GM12878 (cell line): ENCODE results near the gene SH3BP1.

ENCODE experiments used
- ATF2 ChIP-seq: IDR thresholded peaks from 2 replicates; pipeline ENCODE4 v1.6.1; 2012; ENCODE audit warnings: low read length, inconsistent platforms
- CREM ChIP-seq: IDR thresholded peaks from 2 replicates; pipeline ENCODE4 v1.6.1; 2014; ENCODE audit warnings: antibody characterized with exemption, low read depth
- CTCF ChIP-seq, 3 experiments: IDR thresholded peaks in 2 of 3; conservative IDR thresholded peaks in 1 of 3; 2 replicates each; pipeline ENCODE4 v1.5.1; 2011; ENCODE audit warnings: low read depth in 3 of 3, low read length in 3 of 3, mild to moderate bottlenecking in 3 of 3, control low read depth in 2 of 3, moderate library complexity in 2 of 3, inconsistent platforms in 1 of 3, mixed read lengths in 1 of 3; ENCODE audit not compliant: control insufficient read depth in 2 of 3, insufficient read depth in 1 of 3; ENCODE audit errors: extremely low read depth in 1 of 3
- POLR2A ChIP-seq: IDR thresholded peaks from 2 replicates; pipeline ENCODE4 v1.6.1; 2011; ENCODE audit warnings: low read depth, mild to moderate bottlenecking, low read length
- RELA ChIP-seq: fragments of 450-650 bp; IDR thresholded peaks from 2 replicates; pipeline ENCODE4 v1.8.0; 2014; ENCODE audit warnings: borderline replicate concordance; ENCODE audit not compliant: partially characterized antibody
- SP1 ChIP-seq: IDR thresholded peaks from one replicate; pipeline ENCODE4 v1.6.1; 2011; ENCODE audit warnings: low read depth, low read length
- TAF1 ChIP-seq: IDR thresholded peaks from 2 replicates; pipeline ENCODE4 v1.6.1; 2011; ENCODE audit warnings: mild to moderate bottlenecking, low read depth, low read length, borderline replicate concordance

GRCh38 chr22:37669586-37669985 is 30.1 kb downstream of the SH3BP1 start:
- TF ChIP-seq RELA: no peak
- TF ChIP-seq CTCF (IDR thresholded peaks at IDR 0.05 in 2 of 3, conservative IDR thresholded peaks at IDR 0.05 in 1 of 3; ENCODE audit: control insufficient read depth in 2 of 3, extremely low read depth in 1 of 3, insufficient read depth in 1 of 3, low read depth in 3 of 3, low read length in 3 of 3): no peak
- TF ChIP-seq POLR2A: no peak
- TF ChIP-seq ATF2: no peak
- no peak for TF ChIP-seq SP1
- TF ChIP-seq CREM: no peak
- no peak for TF ChIP-seq TAF1
